ENCODE results near the gene CDIPT.

DNA sequence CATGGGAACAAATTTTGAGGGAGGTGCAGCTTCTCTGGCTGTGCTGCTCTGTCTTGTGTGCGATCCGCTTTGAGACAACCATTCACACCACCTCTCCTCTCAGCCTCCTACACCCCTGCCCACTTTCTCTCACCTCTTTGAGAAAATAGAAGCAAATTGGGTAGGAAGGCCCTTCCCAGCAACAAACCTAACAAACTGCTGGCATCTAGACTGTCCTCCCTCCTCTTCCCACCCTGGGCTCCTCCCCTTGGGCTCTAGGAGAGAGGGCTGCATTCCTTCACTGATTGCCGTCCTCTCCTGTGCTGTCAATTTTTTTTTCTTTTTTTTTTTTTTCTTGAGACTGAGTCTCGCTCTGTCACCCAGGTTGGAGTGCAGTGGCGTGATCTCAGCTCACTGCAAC, 13.5 kb downstream of the CDIPT start:
- TF ChIP-seq POLR2A (IDR thresholded peaks at IDR 0.05), result no peak
- TF ChIP-seq, protein P1, sequence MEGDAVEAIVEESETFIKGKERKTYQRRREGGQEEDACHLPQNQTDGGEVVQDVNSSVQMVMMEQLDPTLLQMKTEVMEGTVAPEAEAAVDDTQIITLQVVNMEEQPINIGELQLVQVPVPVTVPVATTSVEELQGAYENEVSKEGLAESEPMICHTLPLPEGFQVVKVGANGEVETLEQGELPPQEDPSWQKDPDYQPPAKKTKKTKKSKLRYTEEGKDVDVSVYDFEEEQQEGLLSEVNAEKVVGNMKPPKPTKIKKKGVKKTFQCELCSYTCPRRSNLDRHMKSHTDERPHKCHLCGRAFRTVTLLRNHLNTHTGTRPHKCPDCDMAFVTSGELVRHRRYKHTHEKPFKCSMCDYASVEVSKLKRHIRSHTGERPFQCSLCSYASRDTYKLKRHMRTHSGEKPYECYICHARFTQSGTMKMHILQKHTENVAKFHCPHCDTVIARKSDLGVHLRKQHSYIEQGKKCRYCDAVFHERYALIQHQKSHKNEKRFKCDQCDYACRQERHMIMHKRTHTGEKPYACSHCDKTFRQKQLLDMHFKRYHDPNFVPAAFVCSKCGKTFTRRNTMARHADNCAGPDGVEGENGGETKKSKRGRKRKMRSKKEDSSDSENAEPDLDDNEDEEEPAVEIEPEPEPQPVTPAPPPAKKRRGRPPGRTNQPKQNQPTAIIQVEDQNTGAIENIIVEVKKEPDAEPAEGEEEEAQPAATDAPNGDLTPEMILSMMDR (IDR thresholded peaks at IDR 0.05), result no peak

All from tibial nerve (tissue), 3 donors.